ENCODE results near the gene CATSPERZ.

The CATSPERZ gene

DNA sequence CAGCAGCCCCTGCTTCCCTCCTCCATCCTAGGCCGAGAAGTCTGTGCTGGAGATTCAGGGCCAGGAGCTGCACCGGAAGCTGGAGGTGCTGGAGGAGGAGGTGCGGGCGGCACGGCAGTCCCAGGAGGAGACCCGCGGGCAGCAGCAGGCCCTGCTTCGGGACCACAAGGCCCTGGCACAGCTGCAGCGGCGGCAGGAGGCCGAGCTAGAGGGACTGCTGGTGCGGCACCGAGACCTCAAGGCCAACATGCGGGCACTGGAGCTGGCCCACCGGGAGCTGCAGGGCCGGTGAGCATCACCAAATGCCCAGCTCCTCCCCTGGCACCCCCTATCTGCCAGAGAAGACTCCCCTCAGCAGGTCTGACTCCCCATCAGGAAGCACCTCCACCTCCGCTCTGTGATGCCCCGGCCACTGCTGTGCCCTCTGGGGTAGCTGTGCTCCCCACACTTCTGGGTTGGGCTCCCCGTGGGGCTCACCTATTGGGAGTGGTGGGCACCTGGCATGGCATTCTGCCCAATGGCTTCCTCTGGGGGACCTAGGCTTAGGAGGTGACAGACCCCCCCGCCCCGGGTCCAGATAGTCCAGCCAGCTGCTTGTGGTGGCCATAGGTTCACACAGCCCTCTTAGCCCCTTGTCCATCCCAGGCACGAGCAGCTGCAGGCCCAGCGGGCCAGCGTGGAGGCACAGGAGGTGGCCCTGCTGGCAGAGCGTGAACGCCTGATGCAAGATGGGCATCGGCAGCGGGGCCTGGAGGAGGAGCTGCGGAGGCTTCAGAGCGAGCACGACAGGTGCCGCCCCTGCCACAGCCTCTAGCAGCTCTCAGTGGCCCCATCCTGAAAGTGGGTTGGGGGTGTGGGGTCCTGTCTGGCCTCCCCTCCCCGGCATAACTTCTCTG, 52.2 kb downstream of the CATSPERZ start:
- Histone ChIP-seq H3K27me3 (ENCODE audit: insufficient read depth, poor library complexity, severe bottlenecking) (no peaks in the 10 kb centered on the region), H3K4me3 (ENCODE audit: severe bottlenecking) (no peak overlapping the region), H3K36me3 (ENCODE audit: low read depth) (no peaks in the 10 kb centered on the region), H3K9me3 (ENCODE audit: severe bottlenecking) (no peaks in the 10 kb centered on the region), H3K27ac (ENCODE audit: poor library complexity, severe bottlenecking) (no peak overlapping the region), H3K4me1 (ENCODE audit: insufficient read depth, poor library complexity, severe bottlenecking) (peaks cover 13% of the 10 kb centered on the region)
- ATAC-seq (ENCODE audit: low read depth) (no peak), DNase-seq (ENCODE audit: low spot score) (peak; percentile 68)
- TF ChIP-seq, protein P1, sequence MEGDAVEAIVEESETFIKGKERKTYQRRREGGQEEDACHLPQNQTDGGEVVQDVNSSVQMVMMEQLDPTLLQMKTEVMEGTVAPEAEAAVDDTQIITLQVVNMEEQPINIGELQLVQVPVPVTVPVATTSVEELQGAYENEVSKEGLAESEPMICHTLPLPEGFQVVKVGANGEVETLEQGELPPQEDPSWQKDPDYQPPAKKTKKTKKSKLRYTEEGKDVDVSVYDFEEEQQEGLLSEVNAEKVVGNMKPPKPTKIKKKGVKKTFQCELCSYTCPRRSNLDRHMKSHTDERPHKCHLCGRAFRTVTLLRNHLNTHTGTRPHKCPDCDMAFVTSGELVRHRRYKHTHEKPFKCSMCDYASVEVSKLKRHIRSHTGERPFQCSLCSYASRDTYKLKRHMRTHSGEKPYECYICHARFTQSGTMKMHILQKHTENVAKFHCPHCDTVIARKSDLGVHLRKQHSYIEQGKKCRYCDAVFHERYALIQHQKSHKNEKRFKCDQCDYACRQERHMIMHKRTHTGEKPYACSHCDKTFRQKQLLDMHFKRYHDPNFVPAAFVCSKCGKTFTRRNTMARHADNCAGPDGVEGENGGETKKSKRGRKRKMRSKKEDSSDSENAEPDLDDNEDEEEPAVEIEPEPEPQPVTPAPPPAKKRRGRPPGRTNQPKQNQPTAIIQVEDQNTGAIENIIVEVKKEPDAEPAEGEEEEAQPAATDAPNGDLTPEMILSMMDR (IDR thresholded peaks at IDR 0.05; ENCODE audit: poor library complexity, severe bottlenecking) = no peak

DNA sequence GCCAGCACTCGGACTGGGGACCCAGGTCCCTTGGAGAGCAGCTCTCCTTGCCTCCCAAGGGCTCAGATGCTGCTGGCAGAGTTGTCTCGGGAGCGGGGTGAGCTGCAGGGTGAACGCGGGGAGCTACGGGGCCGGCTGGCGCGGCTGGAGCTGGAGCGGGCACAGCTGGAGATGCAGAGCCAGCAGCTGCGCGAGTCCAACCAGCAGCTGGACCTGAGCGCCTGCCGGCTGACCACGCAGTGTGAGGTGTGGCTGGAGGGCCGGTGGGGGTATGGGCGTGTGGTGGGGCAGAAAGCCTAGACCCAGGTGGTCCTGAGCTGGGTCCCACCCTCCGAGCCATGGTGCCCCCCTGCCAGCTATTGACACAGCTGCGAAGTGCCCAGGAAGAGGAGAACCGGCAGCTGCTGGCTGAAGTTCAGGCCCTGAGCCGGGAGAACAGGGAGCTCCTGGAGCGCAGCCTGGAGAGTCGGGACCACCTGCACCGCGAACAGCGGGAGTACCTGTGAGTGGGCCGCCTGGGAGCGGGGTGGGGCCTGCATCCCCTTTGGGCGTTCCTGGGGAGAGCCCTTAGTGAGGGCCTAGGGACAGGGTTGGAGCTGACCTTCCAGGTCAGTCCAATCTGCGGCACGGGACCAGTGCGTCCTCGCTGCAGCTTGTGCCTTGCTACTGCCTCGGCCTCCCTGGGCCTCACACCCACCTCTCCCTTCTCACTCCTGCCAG, 53.0 kb downstream of the CATSPERZ start:
- H3K9me3 ChIP-seq (ENCODE audit: severe bottlenecking) = no peaks in the 10 kb centered on the region
- H3K4me3 ChIP-seq (ENCODE audit: severe bottlenecking) = no peak overlapping the region
- DNase-seq (ENCODE audit: low spot score) (peak; percentile 59), ATAC-seq (ENCODE audit: low read depth) (no peak)
- TF ChIP-seq, protein P1 (IDR thresholded peaks at IDR 0.05; ENCODE audit: poor library complexity, severe bottlenecking) = no peak
- H3K4me1 ChIP-seq (ENCODE audit: insufficient read depth, poor library complexity, severe bottlenecking) = peaks cover 16% of the 10 kb centered on the region
- H3K27me3 ChIP-seq (ENCODE audit: insufficient read depth, poor library complexity, severe bottlenecking) = no peaks in the 10 kb centered on the region
- no peaks in the 10 kb centered on the region for H3K36me3 ChIP-seq (ENCODE audit: low read depth)
- no peak overlapping the region for H3K27ac ChIP-seq (ENCODE audit: poor library complexity, severe bottlenecking)

DNA sequence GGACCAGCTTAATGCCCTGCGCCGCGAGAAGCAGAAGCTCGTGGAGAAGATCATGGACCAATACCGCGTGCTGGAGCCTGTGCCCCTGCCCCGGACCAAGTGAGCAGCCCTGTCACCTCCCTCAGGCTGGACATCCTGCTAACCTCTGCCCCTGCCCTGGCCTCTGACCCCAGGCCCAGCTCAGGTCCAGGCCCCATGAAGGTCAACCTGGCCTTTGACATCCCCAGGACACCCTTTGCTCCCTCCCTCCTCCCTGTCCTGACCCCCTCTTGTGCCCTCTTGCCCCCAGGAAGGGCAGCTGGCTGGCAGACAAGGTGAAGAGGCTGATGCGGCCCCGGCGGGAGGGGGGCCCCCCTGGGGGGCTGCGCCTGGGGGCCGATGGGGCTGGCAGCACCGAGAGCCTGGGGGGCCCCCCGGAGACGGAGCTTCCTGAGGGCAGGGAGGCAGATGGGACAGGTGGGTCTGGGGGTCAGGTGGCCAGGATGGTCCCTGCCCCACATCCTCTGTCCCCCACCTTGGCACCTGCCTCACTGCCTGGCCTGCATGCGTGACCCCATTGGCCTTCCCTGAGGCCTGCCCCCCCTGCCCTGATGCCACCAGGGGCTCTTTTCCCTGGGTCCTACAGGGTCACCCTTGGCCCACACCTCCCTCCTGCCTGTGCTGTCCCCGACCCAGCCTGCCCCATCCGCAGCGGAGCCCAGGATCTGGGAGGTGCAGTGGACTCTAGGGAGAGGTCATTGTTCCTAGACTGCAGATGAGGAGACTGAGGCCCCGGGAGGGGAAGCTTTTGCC, 53.8 kb downstream of the CATSPERZ start:
- Histone ChIP-seq H3K27me3 (ENCODE audit: insufficient read depth, poor library complexity, severe bottlenecking) (no peaks in the 10 kb centered on the region), H3K36me3 (ENCODE audit: low read depth) (no peaks in the 10 kb centered on the region), H3K9me3 (ENCODE audit: severe bottlenecking) (no peaks in the 10 kb centered on the region), H3K27ac (ENCODE audit: poor library complexity, severe bottlenecking) (no peak overlapping the region), H3K4me1 (ENCODE audit: insufficient read depth, poor library complexity, severe bottlenecking) (peaks cover 21% of the 10 kb centered on the region), H3K4me3 (ENCODE audit: severe bottlenecking) (no peak overlapping the region)
- ATAC-seq (ENCODE audit: low read depth) = no peak
- peak; percentile 62 for DNase-seq (ENCODE audit: low spot score)
- TF ChIP-seq, protein P1 (IDR thresholded peaks at IDR 0.05; ENCODE audit: poor library complexity, severe bottlenecking) = no peak
